K562 (cell line): Measurements from ENCODE around the gene MEIS1. TPM values are rescaled to one million over a fixed set of nuclear protein-coding genes. Genes with fewer than 3 reads are reported as not detected.

ENCODE experiments used
- BCOR ChIP-seq: fragments of 450-650 bp; IDR thresholded peaks from 2 replicates; pipeline ENCODE4 v1.6.1; 2016
- CBX8 ChIP-seq: fragments of 200-600 bp; sonication (generic); IDR thresholded peaks from 2 replicates; pipeline ENCODE4 v1.6.1; 2012; ENCODE audit warnings: borderline replicate concordance, mixed run types, low read depth, mild to moderate bottlenecking, moderate library complexity, mixed read lengths, low read length, control low read depth, inconsistent platforms; ENCODE audit not compliant: poor library complexity, severe bottlenecking; ENCODE audit errors: extremely low read depth
- COPS2 ChIP-seq: fragments of 450-650 bp; conservative IDR thresholded peaks from 2 replicates; pipeline ENCODE4 v1.6.1; 2016; ENCODE audit warnings: mild to moderate bottlenecking, moderate library complexity
- HSF4 ChIP-seq: fragments of 250-450 bp; sonication (Bioruptor Pico); IDR thresholded peaks from 2 replicates; pipeline ENCODE4 v2.1.2; 2022; ENCODE audit warnings: mild to moderate bottlenecking, moderate library complexity, borderline replicate concordance
- JUND ChIP-seq, 2 experiments: IDR thresholded peaks; 2 replicates in 1 of 2; 3 replicates in 1 of 2; pipeline ENCODE4 v1.6.1; 2011; ENCODE audit warnings: borderline replicate concordance in 2 of 2, low read depth in 2 of 2, low read length in 2 of 2, improper control_type of control experiment in 1 of 2, missing biosample characterization in 1 of 2, missing genetic modification characterization in 1 of 2, missing genetic modification reagents in 1 of 2
- KDM2B ChIP-seq: fragments of 250-450 bp; sonication (Bioruptor Pico); IDR thresholded peaks from 2 replicates; pipeline ENCODE4 v1.8.0; 2021; ENCODE audit warnings: mild to moderate bottlenecking, moderate library complexity
- NFE2L1 ChIP-seq: fragments of 450-650 bp; IDR thresholded peaks from 2 replicates; pipeline ENCODE4 v1.6.1; 2016; ENCODE audit warnings: missing genetic modification characterization, low read depth, mild to moderate bottlenecking, missing compliant biosample characterization, moderate library complexity, borderline replicate concordance
- POLR2H ChIP-seq: IDR thresholded peaks from 2 replicates; pipeline ENCODE4 v1.6.1; 2016; ENCODE audit warnings: missing genetic modification characterization, low read depth, mild to moderate bottlenecking, control low read depth, missing compliant biosample characterization, moderate library complexity
- RNF2 ChIP-seq: sonication (generic); IDR thresholded peaks from 2 replicates; pipeline ENCODE4 v1.6.1; 2016
- SIN3A ChIP-seq, 2 experiments: fragments of 150-350 bp in 1 of 2; IDR thresholded peaks; 2 replicates each; pipeline ENCODE4 v1.6.1; 2011 to 2016; ENCODE audit warnings: borderline replicate concordance in 2 of 2, low read depth in 2 of 2, low read length in 2 of 2, mild to moderate bottlenecking in 2 of 2, moderate library complexity in 2 of 2; ENCODE audit not compliant: control insufficient read depth in 1 of 2
- SMAD3 ChIP-seq: fragments of 450-650 bp; formaldehyde crosslinking; conservative IDR thresholded peaks from 2 replicates; pipeline ENCODE4 v1.4.0; 2020; ENCODE audit warnings: mild to moderate bottlenecking
- SMARCA4 ChIP-seq: fragments of 450-650 bp; IDR thresholded peaks from 2 replicates; pipeline ENCODE4 v1.6.1; 2016
- ZNF143 ChIP-seq: sonication (generic); formaldehyde crosslinking; IDR thresholded peaks from 2 replicates; pipeline ENCODE4 v1.9.0; 2022; ENCODE audit warnings: mild to moderate bottlenecking, missing genetic modification reagents
- ZNF174 ChIP-seq: fragments of 250-450 bp; sonication (Bioruptor Pico); IDR thresholded peaks from 2 replicates; pipeline ENCODE4 v1.4.0; 2020; ENCODE audit warnings: mild to moderate bottlenecking
- ZNF224 ChIP-seq: sonication (generic); formaldehyde crosslinking; IDR thresholded peaks from 2 replicates; pipeline ENCODE4 v1.8.0; 2022; ENCODE audit warnings: mild to moderate bottlenecking, missing genetic modification reagents
- ZNF41 ChIP-seq: fragments of 250-450 bp; sonication (Bioruptor Pico); conservative IDR thresholded peaks from 2 replicates; pipeline ENCODE4 v1.4.0; 2020; ENCODE audit warnings: mild to moderate bottlenecking
- polyA plus RNA-seq, 8 experiments: library from polyadenylated mRNA; depleted of rRNA in 4 of 8; stranded (reverse) in 5 of 8; unstranded in 3 of 8; fragments of >200 nt; fragmentation: Nextera tagmentation in 2 of 8; fragmentation: Illumina TruSeq in 1 of 8; extraction: Ambion mirVana in 2 of 8; extraction: Trizol in 1 of 8; gene quantifications; 2 replicates each; pipeline versions ENCODE4 v1.2.1 to v1.2.3, GENCODE V29; 2011 to 2014; ENCODE audit warnings: inconsistent platforms in 1 of 8, missing spikeins in 1 of 8
- total RNA-seq, 7 experiments: library from RNA; depleted of rRNA in 6 of 7; stranded (reverse); fragments of >200 nt in 6 of 7; fragmentation: Illumina TruSeq in 2 of 7; extraction: Trizol in 2 of 7; gene quantifications; 2 replicates each; pipeline versions ENCODE4 v1.2.1 to v1.2.3, GENCODE V29; 2011 to 2021; ENCODE audit warnings: low replicate concordance in 1 of 7
- TF ChIP-seq, protein P1 (sequence below), 2 experiments: fragments of 450-650 bp in 1 of 2; IDR thresholded peaks; 2 replicates each; pipeline ENCODE4 v1.6.1; 2011 to 2017; ENCODE audit warnings: low read depth in 2 of 2, antibody characterized with exemption in 1 of 2, borderline replicate concordance in 1 of 2, low read length in 1 of 2, mild to moderate bottlenecking in 1 of 2, mixed read lengths in 1 of 2; ENCODE audit not compliant: control insufficient read depth in 1 of 2
- TF ChIP-seq, protein P2 (sequence below): fragments of 250-450 bp; sonication (Bioruptor Pico); IDR thresholded peaks from 2 replicates; pipeline ENCODE4 v1.8.0; 2021; ENCODE audit warnings: mild to moderate bottlenecking, moderate library complexity
- TF ChIP-seq, protein P3 (sequence below): fragments of 450-650 bp; formaldehyde crosslinking; conservative IDR thresholded peaks from 2 replicates; pipeline ENCODE4 v1.4.0; 2022; ENCODE audit warnings: mild to moderate bottlenecking, missing genetic modification characterization

MEIS1 gene
- total and polyA plus RNA-seq, 9 of the 15 experiments (the other 6 are each of a cell fraction or from before 2014, with no cell fraction given), result 2.3 to 9.0 (median 5.9) TPM

DNA sequence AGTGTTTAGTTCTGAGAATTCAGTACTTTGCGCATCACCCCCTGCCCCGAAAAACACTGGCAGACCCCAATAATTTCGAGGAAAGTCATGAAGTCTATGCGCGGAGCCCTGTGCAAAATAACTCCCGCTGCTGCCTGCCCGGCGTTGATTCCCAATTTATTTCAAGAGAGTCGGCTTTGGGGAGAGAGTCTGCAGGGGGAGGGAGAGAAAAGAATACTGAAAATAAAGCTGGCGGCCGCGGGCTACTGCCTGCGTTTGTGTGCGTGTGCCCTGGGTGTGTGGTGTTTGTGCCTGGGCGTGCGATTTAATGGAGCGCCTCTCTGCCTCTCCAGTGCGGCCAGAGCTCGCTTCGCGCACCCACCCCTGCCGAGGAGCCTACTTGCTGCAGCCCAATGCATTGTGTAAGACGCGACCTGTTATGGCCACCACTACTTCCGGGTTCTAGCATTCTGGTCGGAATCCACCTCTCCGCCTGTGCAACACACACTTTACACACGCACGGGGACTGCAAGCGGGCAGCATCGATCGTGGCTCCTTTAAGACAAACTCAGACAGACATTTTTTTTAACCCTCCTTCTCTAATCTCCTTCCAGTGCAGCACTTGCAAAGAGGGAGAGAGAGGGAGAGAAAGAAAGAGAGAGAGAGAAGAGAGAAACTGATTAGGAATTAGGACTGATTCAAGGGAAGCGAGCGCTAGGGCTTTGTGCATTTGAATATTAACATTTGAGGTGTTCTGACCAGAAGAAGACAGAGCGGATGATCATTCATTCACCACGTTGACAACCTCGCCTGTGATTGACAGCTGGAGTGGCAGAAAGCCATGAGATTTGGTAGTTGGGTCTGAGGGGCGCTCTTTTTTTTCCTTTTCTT lies at the start of gene MEIS1 (continued):
- TF ChIP-seq HSF4 (CRISPR knock-in tag) (no peak), ZNF174 (no peak), COPS2 (no peak), ZNF143 (CRISPR knock-in tag) (no peak), ZNF41 (CRISPR knock-in tag) (no peak), RNF2 (peak; percentile 78; the same call in 1 of the 2 replicates), JUND (IDR thresholded peaks at IDR 0.05; ENCODE audit: borderline replicate concordance, low read depth, low read length) (peak; percentile 91), JUND (tag; IDR thresholded peaks at IDR 0.05; ENCODE audit: borderline replicate concordance, low read depth, low read length) (peak; percentile 63; the same call in 1 of the 3 replicates), SIN3A (IDR thresholded peaks at IDR 0.05; ENCODE audit: borderline replicate concordance in 2 of 2, control insufficient read depth in 1 of 2, low read depth in 2 of 2, low read length in 2 of 2) (peak in 1 of 2 experiments; percentile 46; a peak in 2 of 4 replicates), ZNF224 (CRISPR knock-in tag) (no peak), NFE2L1 (tag) (no peak), BCOR (0 out of 2 replicates have a peak, but pooled peaks have one; percentile 32), POLR2H (tag) (peak; percentile 56), SMARCA4 (0 out of 2 replicates have a peak, but pooled peaks have one; percentile 9), SMAD3 (no peak), KDM2B (peak; percentile 89; the same call in 1 of the 2 replicates), CBX8 (no peak)
- TF ChIP-seq, protein P1, sequence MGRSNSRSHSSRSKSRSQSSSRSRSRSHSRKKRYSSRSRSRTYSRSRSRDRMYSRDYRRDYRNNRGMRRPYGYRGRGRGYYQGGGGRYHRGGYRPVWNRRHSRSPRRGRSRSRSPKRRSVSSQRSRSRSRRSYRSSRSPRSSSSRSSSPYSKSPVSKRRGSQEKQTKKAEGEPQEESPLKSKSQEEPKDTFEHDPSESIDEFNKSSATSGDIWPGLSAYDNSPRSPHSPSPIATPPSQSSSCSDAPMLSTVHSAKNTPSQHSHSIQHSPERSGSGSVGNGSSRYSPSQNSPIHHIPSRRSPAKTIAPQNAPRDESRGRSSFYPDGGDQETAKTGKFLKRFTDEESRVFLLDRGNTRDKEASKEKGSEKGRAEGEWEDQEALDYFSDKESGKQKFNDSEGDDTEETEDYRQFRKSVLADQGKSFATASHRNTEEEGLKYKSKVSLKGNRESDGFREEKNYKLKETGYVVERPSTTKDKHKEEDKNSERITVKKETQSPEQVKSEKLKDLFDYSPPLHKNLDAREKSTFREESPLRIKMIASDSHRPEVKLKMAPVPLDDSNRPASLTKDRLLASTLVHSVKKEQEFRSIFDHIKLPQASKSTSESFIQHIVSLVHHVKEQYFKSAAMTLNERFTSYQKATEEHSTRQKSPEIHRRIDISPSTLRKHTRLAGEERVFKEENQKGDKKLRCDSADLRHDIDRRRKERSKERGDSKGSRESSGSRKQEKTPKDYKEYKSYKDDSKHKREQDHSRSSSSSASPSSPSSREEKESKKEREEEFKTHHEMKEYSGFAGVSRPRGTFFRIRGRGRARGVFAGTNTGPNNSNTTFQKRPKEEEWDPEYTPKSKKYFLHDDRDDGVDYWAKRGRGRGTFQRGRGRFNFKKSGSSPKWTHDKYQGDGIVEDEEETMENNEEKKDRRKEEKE (IDR thresholded peaks at IDR 0.05; ENCODE audit: borderline replicate concordance in 1 of 2, control insufficient read depth in 1 of 2, low read depth in 2 of 2, low read length in 1 of 2), result peak in 1 of 2 experiments; percentile 87; a peak in 2 of 4 replicates
- TF ChIP-seq, protein P2, sequence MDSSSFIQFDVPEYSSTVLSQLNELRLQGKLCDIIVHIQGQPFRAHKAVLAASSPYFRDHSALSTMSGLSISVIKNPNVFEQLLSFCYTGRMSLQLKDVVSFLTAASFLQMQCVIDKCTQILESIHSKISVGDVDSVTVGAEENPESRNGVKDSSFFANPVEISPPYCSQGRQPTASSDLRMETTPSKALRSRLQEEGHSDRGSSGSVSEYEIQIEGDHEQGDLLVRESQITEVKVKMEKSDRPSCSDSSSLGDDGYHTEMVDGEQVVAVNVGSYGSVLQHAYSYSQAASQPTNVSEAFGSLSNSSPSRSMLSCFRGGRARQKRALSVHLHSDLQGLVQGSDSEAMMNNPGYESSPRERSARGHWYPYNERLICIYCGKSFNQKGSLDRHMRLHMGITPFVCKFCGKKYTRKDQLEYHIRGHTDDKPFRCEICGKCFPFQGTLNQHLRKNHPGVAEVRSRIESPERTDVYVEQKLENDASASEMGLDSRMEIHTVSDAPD (CRISPR knock-in tag), result no peak
- TF ChIP-seq, protein P3, sequence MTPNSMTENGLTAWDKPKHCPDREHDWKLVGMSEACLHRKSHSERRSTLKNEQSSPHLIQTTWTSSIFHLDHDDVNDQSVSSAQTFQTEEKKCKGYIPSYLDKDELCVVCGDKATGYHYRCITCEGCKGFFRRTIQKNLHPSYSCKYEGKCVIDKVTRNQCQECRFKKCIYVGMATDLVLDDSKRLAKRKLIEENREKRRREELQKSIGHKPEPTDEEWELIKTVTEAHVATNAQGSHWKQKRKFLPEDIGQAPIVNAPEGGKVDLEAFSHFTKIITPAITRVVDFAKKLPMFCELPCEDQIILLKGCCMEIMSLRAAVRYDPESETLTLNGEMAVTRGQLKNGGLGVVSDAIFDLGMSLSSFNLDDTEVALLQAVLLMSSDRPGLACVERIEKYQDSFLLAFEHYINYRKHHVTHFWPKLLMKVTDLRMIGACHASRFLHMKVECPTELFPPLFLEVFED (CRISPR knock-in tag), result no peak
